Neural cell (in vitro differentiated cells): ENCODE measurements around the gene LRMDA.
A peak's percentile ranks its signal among the peaks of the same experiment; 100 is the strongest.

Source experiments
- CTCF ChIP-seq: fragments of 450-650 bp; IDR thresholded peaks from 2 replicates; pipeline ENCODE4 v1.5.1; 2014; ENCODE audit warnings: antibody characterized with exemption, mild to moderate bottlenecking, moderate library complexity; ENCODE audit not compliant: poor library complexity, severe bottlenecking
- EP300 ChIP-seq: fragments of 450-650 bp; conservative IDR thresholded peaks from 2 replicates; pipeline ENCODE4 v1.6.1; 2014; ENCODE audit warnings: antibody characterized with exemption, mild to moderate bottlenecking, moderate library complexity; ENCODE audit not compliant: poor library complexity, severe bottlenecking
- EZH2 ChIP-seq: fragments of 200-600, 300-800 bp; shearing (Covaris generic), sonication (generic); IDR thresholded peaks from 2 replicates; pipeline ENCODE4 v1.6.1; 2014; ENCODE audit warnings: antibody characterized with exemption, low read length, borderline replicate concordance, mild to moderate bottlenecking; ENCODE audit not compliant: insufficient read depth, poor library complexity, severe bottlenecking
- MXI1 ChIP-seq: fragments of 450-650 bp; conservative IDR thresholded peaks from 2 replicates; pipeline ENCODE4 v1.6.1; 2014; ENCODE audit warnings: antibody characterized with exemption, mild to moderate bottlenecking; ENCODE audit not compliant: poor library complexity, severe bottlenecking
- POLR2AphosphoS5 ChIP-seq: IDR thresholded peaks from 2 replicates; pipeline ENCODE4 v1.6.1; 2012
- RAD21 ChIP-seq: fragments of 450-650 bp; conservative IDR thresholded peaks from 2 replicates; pipeline ENCODE4 v1.6.1; 2014; ENCODE audit warnings: antibody characterized with exemption, mild to moderate bottlenecking, moderate library complexity
- REST ChIP-seq: IDR thresholded peaks from 2 replicates; pipeline ENCODE4 v1.6.1; 2012; ENCODE audit warnings: borderline replicate concordance
- SMC3 ChIP-seq: fragments of 450-650 bp; conservative IDR thresholded peaks from 2 replicates; pipeline ENCODE4 v1.6.1; 2014; ENCODE audit warnings: antibody characterized with exemption, mild to moderate bottlenecking, moderate library complexity; ENCODE audit not compliant: poor library complexity
- TAF1 ChIP-seq: IDR thresholded peaks from 2 replicates; pipeline ENCODE4 v1.6.1; 2012; ENCODE audit warnings: low read depth

GRCh38 chr10:75995041-75995430 lies 563.6 kb downstream of the LRMDA start:
- TF ChIP-seq POLR2AphosphoS5 (no peak), CTCF (peak; percentile 58), REST (no peak), EP300 (no peak), TAF1 (no peak), EZH2 (no peak), SMC3 (peak; percentile 46), RAD21 (peak; percentile 60), MXI1 (no peak)
